ENCODE data around the gene DGKQ.
A peak's percentile ranks its signal among the peaks of the same experiment; 100 is the strongest.

Gene DGKQ

GRCh38 chr4:995311-996026, 22.1 kb upstream of the DGKQ start:
- no peak for DNase-seq (ENCODE audit: low read depth in 2 of 2)

GRCh38 chr4:993111-994029, 20.0 kb upstream of the DGKQ start, which contains the start of gene SLC26A1:
TSS of gene SLC26A1 (minus strand) at chr4:993404. CDS start at chr4:991703, 1,701 bp downstream.
- no peak for DNase-seq (ENCODE audit: low read depth in 2 of 2)

GRCh38 chr4:992297-993110, 19.1 kb upstream of the DGKQ start:
- DNase-seq (ENCODE audit: low read depth in 2 of 2): no peak

- no peak for DNase-seq (ENCODE audit: low read depth in 2 of 2)
These were observed 18.3 kb upstream of the DGKQ start for GRCh38 chr4:991451-992296.

- no peak for DNase-seq (ENCODE audit: low read depth in 2 of 2)
These were observed 17.5 kb upstream of the DGKQ start for GRCh38 chr4:990746-991367.

GRCh38 chr4:989722-990471, 16.5 kb upstream of the DGKQ start:
- DNase-seq (ENCODE audit: low read depth in 2 of 2): no peak

GRCh38 chr4:988726-989721, 15.7 kb upstream of the DGKQ start:
- no peak for DNase-seq (ENCODE audit: low read depth in 2 of 2)

GRCh38 chr4:987624-988513, 14.5 kb upstream of the DGKQ start:
- DNase-seq (ENCODE audit: low read depth in 2 of 2): no peak

GRCh38 chr4:986879-987623, 13.7 kb upstream of the DGKQ start, which contains the start of gene IDUA:
TSS of gene IDUA (plus strand) at chr4:987044. CDS start at chr4:987085, 41 bp downstream.
- DNase-seq (ENCODE audit: low read depth in 2 of 2): peak; percentile 69 to 84

- DNase-seq (ENCODE audit: low read depth in 2 of 2): no peak
These were observed 13.1 kb upstream of the DGKQ start for GRCh38 chr4:986428-986878.

GRCh38 chr4:985123-985830, 11.9 kb upstream of the DGKQ start:
- peak; percentile 58 to 68 for DNase-seq (ENCODE audit: low read depth in 2 of 2)

- DNase-seq (ENCODE audit: low read depth in 2 of 2): no peak
These were observed 11.1 kb upstream of the DGKQ start for GRCh38 chr4:984336-985054.

GRCh38 chr4:982814-983213, 9.4 kb upstream of the DGKQ start:
- no peak for DNase-seq (ENCODE audit: low read depth in 2 of 2)

- no peak for DNase-seq (ENCODE audit: low read depth in 2 of 2)
These were observed 8.9 kb upstream of the DGKQ start for GRCh38 chr4:982291-982690.

- DNase-seq (ENCODE audit: low read depth in 2 of 2): no peak
These were observed 5.8 kb upstream of the DGKQ start for GRCh38 chr4:978957-979701.
